Keratinocyte (primary cell): Measurements from ENCODE around the gene LRRN4. TPM values are rescaled to one million over a fixed set of nuclear protein-coding genes. Genes with fewer than 3 reads are reported as not detected.

Experiments
- DNase-seq: peaks from one replicate; pipeline ENCODE4 v3.0.0-alpha.2; 2011; ENCODE audit warnings: low read depth, missing footprints, low spot score
- FAIRE-seq: peaks from 2 replicates; lab custom pipeline; 2011; peaks lifted over from hg19 to GRCh38; lab: Jason Lieb, UNC
- H2AFZ ChIP-seq: 2 replicates; pipeline ENCODE4 v1.6.0; 2012; ENCODE audit warnings: low read length, control low read depth, inconsistent platforms; ENCODE audit not compliant: control insufficient read depth
- H3K27ac ChIP-seq: 2 replicates; pipeline ENCODE4 v1.5.1; 2011; ENCODE audit warnings: low read length; ENCODE audit not compliant: control insufficient read depth, insufficient read depth
- H3K27me3 ChIP-seq: 3 replicates; pipeline ENCODE4 v1.6.0; 2011; ENCODE audit warnings: low read length; ENCODE audit not compliant: control insufficient read depth, insufficient read depth; ENCODE audit errors: extremely low read depth
- H3K36me3 ChIP-seq, 2 experiments: 2 replicates in 1 of 2; 3 replicates in 1 of 2; pipeline ENCODE4 v1.5.1; 2011; ENCODE audit warnings: low read length in 2 of 2, mild to moderate bottlenecking in 1 of 2; ENCODE audit not compliant: control insufficient read depth in 2 of 2, insufficient read depth in 2 of 2; ENCODE audit errors: extremely low read depth in 1 of 2
- H3K4me1 ChIP-seq: 3 replicates; pipeline ENCODE4 v1.5.1; 2011; ENCODE audit warnings: low read length; ENCODE audit not compliant: control insufficient read depth, insufficient read depth; ENCODE audit errors: extremely low read depth
- H3K4me2 ChIP-seq: 3 replicates; pipeline ENCODE4 v1.6.0; 2011; ENCODE audit warnings: low read depth, low read length; ENCODE audit not compliant: control insufficient read depth, insufficient read depth; ENCODE audit errors: extremely low read depth
- H3K4me3 ChIP-seq, 3 experiments: fragments of 200-600 bp in 1 of 3; sonication (generic) in 1 of 3; 2 replicates in 2 of 3; 3 replicates in 1 of 3; pipeline ENCODE4 v1.5.1; 2011 to 2016; ENCODE audit warnings: low read length in 3 of 3, mild to moderate bottlenecking in 3 of 3, control low read depth in 2 of 3, inconsistent platforms in 1 of 3, low read depth in 1 of 3, mixed read lengths in 1 of 3, mixed run types in 1 of 3, moderate library complexity in 1 of 3; ENCODE audit not compliant: control insufficient read depth in 2 of 3, insufficient read depth in 2 of 3; ENCODE audit errors: extremely low read depth in 1 of 3
- H3K79me2 ChIP-seq: 2 replicates; pipeline ENCODE4 v1.6.0; 2012; ENCODE audit warnings: low read length; ENCODE audit not compliant: control insufficient read depth, insufficient read depth
- H3K9ac ChIP-seq: 3 replicates; pipeline ENCODE4 v1.6.0; 2011; ENCODE audit warnings: low read length; ENCODE audit not compliant: control insufficient read depth, insufficient read depth; ENCODE audit errors: extremely low read depth
- H3K9me1 ChIP-seq: 3 replicates; pipeline ENCODE4 v1.6.0; 2011; ENCODE audit warnings: low read length; ENCODE audit not compliant: control insufficient read depth, insufficient read depth; ENCODE audit errors: extremely low read depth
- H3K9me3 ChIP-seq: 2 replicates; pipeline ENCODE4 v1.5.1; 2012; ENCODE audit warnings: low read depth, low read length; ENCODE audit not compliant: control insufficient read depth
- H4K20me1 ChIP-seq: 3 replicates; pipeline ENCODE4 v1.6.0; 2011; ENCODE audit warnings: low read length; ENCODE audit not compliant: control insufficient read depth, insufficient read depth; ENCODE audit errors: extremely low read depth
- EZH2 ChIP-seq: IDR thresholded peaks from one replicate; pipeline ENCODE4 v1.6.1; 2012; ENCODE audit warnings: inconsistent platforms, mild to moderate bottlenecking, low read length, moderate library complexity
- dilution Hi-C: fragments of 300-500 bp; cut with MboI; formaldehyde crosslinking; loops from one replicate; pipeline ENCODE4 v1.7.0; 2020; ENCODE audit warnings: low sequenced_read_pairs; ENCODE audit not compliant: extremely low pct_ligation_motif_present
- polyA plus RNA-seq, 5 experiments: library from polyadenylated mRNA; depleted of rRNA in 3 of 5; stranded (reverse) in 3 of 5; stranded (forward) in 1 of 5; unstranded in 1 of 5; fragments of >200 nt; gene quantifications; 1 replicate in 1 of 5; 2 replicates in 3 of 5; 3 replicates in 1 of 5; pipeline versions ENCODE4 v1.2.1 to v1.2.3, GENCODE V29; 2011 to 2012; ENCODE audit warnings: missing spikeins in 2 of 5, low read depth in 1 of 5, low replicate concordance in 1 of 5
- TF ChIP-seq, protein P1 (sequence below), 3 experiments: IDR thresholded peaks in 1 of 3; conservative IDR thresholded peaks in 1 of 3; optimal IDR thresholded peaks in 1 of 3; 2 replicates in 2 of 3; 3 replicates in 1 of 3; pipeline versions ENCODE3 to v1.5.1; 2011; ENCODE audit warnings: low read length in 3 of 3, mild to moderate bottlenecking in 3 of 3, moderate library complexity in 2 of 3, control low read depth in 1 of 3, inconsistent platforms in 1 of 3; ENCODE audit not compliant: insufficient read depth in 2 of 3; ENCODE audit errors: extremely low read depth in 1 of 3

The LRRN4 gene
- polyA plus RNA-seq, 1 donor (not counting 4 experiments of a cell fraction or from before 2014, with no cell fraction given): 0.14 TPM

DNA sequence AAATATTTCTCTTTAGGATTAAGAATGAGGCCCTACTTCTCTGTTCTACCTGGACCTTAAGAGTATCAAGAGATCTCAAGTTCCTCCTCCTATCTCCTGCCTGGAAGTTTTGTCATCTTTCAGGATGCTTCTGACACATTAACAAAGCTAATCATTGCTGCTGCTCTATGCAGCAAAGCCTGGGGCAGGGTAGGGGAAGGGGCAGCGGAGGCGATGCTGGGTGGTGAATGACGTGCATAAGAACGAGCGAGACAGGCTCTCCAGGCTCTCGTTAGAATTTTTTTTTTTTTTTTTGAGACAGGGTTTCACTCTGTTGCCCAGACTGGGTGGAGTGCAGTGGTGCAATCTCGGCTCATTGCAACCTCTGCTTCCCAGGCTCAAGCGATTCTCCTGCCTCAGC is 37.8 kb upstream of the LRRN4 start:
- Histone ChIP-seq H3K36me3 (peaks cover 26 to 47% of the 10 kb centered on the region in 2 experiments), H3K9ac (no peak overlapping the region), H4K20me1 (no peaks in the 10 kb centered on the region), H3K79me2 (no peaks in the 10 kb centered on the region), H3K4me3 (no peak overlapping the region), H2AFZ (no peak overlapping the region), H3K4me1 (peaks cover 14% of the 10 kb centered on the region), H3K9me3 (no peaks in the 10 kb centered on the region), H3K27me3 (no peaks in the 10 kb centered on the region), H3K4me2 (no peak overlapping the region), H3K27ac (no peak overlapping the region), H3K9me1 (no peaks in the 10 kb centered on the region)
- no peak for TF ChIP-seq EZH2
- TF ChIP-seq, protein P1, sequence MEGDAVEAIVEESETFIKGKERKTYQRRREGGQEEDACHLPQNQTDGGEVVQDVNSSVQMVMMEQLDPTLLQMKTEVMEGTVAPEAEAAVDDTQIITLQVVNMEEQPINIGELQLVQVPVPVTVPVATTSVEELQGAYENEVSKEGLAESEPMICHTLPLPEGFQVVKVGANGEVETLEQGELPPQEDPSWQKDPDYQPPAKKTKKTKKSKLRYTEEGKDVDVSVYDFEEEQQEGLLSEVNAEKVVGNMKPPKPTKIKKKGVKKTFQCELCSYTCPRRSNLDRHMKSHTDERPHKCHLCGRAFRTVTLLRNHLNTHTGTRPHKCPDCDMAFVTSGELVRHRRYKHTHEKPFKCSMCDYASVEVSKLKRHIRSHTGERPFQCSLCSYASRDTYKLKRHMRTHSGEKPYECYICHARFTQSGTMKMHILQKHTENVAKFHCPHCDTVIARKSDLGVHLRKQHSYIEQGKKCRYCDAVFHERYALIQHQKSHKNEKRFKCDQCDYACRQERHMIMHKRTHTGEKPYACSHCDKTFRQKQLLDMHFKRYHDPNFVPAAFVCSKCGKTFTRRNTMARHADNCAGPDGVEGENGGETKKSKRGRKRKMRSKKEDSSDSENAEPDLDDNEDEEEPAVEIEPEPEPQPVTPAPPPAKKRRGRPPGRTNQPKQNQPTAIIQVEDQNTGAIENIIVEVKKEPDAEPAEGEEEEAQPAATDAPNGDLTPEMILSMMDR (optimal IDR thresholded peaks at IDR 0.05 in 1 of 3, IDR thresholded peaks at IDR 0.05 in 1 of 3, conservative IDR thresholded peaks at IDR 0.05 in 1 of 3; ENCODE audit: extremely low read depth in 1 of 3, insufficient read depth in 2 of 3, low read length in 3 of 3): no peak
- FAIRE-seq (no peak), DNase-seq (no peak)
- dilution Hi-C loops: no loop called here

DNA sequence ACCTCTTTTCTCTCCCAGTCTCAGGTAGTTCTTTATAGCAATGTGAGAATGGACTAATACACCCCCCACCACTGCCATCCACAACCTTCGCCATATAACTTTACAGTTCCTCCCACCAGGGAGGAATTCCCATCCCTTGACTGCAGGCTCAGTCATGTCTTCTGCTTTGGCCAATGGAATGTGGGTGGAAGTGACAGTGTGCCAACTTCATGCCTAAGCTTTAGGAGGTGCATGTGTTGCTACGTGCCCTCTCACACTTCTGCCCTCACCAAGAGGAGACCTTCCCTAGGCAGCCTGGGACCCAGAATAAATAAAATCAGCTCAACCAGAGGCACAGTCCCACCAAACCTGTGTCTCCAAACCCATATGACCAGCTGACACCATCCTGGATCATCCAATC is 33.0 kb upstream of the LRRN4 start:
- Histone ChIP-seq H3K9me1 (no peaks in the 10 kb centered on the region), H3K79me2 (no peaks in the 10 kb centered on the region), H4K20me1 (no peaks in the 10 kb centered on the region), H3K4me3 (no peak overlapping the region), H3K36me3 (peaks cover 32 to 45% of the 10 kb centered on the region in 2 experiments), H3K9me3 (no peaks in the 10 kb centered on the region), H3K9ac (no peak overlapping the region), H2AFZ (no peak overlapping the region), H3K27me3 (no peaks in the 10 kb centered on the region), H3K27ac (no peak overlapping the region), H3K4me2 (peak overlapping the region; percentile 38), H3K4me1 (peaks cover 15% of the 10 kb centered on the region)
- dilution Hi-C loops: no loop called here
- DNase-seq (no peak), FAIRE-seq (peak; percentile 99)
- TF ChIP-seq, protein P1 (optimal IDR thresholded peaks at IDR 0.05 in 1 of 3, IDR thresholded peaks at IDR 0.05 in 1 of 3, conservative IDR thresholded peaks at IDR 0.05 in 1 of 3; ENCODE audit: extremely low read depth in 1 of 3, insufficient read depth in 2 of 3, low read length in 3 of 3): no peak
- TF ChIP-seq EZH2: no peak
